ENCODE data around the gene SH3PXD2A.
A peak's percentile ranks its signal among the peaks of the same experiment; 100 is the strongest.
"Not testable (repeated sequence)": the region's sequence is repeated elsewhere in the genome, so short reads cannot be mapped to it uniquely, and the experiment has no call there.

SH3PXD2A gene

DNA sequence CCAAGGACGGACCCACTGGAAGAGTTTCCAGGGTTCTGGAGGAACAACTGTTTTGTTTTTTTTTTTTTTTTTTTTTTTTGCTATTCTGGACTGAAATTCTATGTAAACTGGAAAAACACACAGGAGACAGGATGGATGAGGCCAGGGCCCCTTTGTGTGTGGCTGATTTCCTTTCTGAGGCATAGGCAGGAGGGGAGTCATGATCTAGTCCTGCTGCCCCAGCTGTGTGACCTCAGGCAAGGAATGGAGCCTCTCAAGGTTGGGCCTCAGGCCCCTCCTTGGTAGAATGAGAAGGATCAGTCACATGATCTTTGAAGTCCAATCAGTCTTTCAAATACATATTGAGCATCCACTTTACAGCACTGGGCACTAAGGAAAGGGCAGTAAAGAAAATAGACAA is 87.6 kb downstream of the SH3PXD2A start:
- no peak for DNase-seq (ENCODE audit: low read depth in 2 of 2)

- DNase-seq (ENCODE audit: low read depth in 2 of 2) = no peak
These were observed 88.4 kb downstream of the SH3PXD2A start for GRCh38 chr10:103766751-103767505.

DNA sequence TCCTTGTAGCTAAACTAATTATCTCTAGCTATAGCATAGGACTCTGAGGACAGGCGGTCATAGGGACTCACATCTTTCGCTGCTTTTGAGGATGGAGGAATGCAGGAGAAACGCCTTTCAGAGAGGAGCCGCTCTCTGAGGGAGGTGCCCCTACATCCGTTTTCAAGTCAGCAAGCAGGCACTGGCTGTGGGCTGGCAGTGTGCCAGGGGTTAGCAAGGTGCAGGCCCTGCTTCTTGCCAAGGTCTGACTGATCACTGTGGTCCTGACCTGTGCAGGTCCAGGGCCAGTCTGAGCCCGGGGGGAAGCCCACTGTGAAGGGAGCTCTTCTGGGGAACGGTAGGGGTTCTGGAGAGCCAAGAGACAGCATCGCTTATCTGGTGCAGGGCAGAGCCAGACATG is 89.4 kb downstream of the SH3PXD2A start:
- peak; percentile 47 to 49 for DNase-seq (ENCODE audit: low read depth in 2 of 2)

DNA sequence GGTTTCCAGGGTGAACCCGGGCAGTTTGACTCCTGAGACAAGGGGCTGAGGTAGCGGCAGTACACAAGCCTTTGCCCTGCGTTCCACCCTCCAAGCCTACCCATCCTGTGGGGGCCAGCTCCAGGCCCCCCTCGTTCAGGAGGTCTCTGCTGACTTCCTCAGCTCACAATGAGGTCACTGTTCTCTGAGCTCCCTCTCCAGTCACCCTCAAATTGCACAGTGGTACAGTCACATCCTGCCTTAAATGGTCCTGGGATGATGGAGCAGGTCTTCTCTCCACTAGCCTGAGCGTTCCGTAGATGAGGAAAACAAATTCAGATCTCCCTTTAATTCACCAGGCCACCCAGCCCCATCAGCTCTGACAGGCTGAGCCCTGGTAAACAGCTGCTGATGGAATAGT is 90.2 kb downstream of the SH3PXD2A start:
- DNase-seq (ENCODE audit: low read depth in 2 of 2) = no peak

DNA sequence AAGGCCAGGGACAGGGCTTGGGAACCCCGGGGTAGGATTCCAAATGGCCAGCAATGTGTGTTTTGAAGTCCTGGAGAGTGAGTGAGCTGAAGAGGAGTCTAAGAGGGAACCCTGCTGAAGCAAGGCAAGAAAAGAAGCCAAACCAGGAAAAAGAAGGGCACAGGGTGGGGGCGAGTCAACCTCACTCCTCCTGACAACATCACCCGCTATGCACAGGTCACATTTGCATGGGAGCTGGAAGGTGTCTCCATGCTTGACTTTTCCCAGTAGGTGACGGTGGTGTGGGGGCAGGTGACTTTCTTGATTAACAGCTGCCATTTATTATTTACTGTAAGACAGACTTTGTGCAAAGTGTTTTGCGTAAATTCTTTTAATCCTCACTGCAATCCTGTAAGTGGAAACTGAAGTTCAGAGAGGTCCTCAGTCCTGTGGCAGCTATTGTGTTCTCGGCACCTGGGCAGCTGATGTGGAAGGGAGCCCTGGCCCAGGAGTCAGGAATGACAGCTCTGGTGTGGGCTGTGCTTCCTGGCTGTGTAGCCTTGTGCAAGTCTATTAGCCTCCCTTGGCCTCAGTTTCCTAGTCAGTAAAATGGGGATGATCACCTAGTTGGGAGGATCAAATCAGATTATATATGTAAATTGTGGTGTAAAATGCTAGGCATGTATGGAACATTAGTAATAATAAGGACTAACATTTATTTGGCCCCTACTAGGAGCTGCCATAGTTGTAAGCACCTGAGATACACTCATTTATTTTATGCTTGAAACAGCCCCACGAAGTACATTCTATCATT is 90.9 kb downstream of the SH3PXD2A start:
- DNase-seq (ENCODE audit: low read depth in 2 of 2) = no peak

DNA sequence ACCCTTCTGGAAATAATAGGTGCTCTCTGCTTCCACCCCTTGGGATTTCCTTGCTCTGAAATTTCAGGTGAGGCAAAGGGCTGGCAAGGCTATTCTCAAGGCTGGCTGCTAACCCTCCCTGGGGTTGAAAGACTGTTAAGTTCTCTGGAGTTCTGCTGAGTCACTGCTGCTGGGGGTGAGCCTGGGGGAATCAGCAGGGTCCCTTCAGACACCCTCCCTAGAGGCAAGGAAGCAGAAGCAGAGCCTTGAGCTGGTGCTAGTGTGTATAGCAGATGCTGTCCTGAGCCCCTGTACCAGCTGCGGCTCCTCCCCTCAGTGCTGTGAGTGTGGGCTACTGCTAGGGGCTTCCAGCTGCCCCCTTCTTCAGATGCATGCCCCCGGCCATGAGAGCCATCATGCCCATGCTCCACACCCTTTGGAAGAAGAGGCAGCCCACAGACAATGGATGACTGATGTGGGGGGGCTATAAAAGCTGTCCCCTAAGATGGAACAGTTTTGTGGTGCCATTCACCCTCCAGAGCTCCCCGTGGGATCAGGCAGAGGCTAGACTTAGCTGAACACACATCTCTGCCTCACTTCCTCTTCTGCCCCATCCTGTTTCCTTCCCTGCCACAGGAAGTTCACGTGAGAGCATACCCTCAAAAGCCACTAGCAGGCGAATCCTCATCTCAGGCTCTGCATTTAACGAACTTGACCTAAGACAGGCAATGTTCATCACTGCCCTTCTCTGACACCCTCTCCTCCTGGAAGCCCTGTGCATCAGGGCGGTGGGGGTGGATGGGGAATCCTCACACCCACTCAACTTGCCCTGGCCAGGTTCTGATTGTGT is 91.8 kb downstream of the SH3PXD2A start:
- no peak for DNase-seq (ENCODE audit: low read depth in 2 of 2)

DNA sequence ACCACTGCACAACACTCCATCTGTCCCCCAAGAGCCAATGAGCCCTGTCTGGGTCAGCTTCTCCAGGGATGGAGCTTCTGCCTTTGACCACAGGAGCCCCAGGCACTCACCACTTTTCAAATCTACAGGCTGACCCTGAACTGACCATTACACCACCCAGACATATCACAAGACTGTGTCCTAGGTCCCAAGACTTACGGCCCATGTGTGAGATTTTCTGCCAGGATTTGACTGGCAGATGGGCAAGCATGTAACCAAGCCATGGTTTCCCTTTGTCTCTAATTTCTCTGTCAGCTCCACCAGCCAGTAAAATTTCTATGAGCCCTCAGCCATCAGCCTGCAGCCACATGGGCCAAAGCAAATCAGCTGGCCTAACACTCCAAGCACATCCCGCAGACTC is 92.5 kb downstream of the SH3PXD2A start:
- no peak for DNase-seq (ENCODE audit: low read depth in 2 of 2)

DNA sequence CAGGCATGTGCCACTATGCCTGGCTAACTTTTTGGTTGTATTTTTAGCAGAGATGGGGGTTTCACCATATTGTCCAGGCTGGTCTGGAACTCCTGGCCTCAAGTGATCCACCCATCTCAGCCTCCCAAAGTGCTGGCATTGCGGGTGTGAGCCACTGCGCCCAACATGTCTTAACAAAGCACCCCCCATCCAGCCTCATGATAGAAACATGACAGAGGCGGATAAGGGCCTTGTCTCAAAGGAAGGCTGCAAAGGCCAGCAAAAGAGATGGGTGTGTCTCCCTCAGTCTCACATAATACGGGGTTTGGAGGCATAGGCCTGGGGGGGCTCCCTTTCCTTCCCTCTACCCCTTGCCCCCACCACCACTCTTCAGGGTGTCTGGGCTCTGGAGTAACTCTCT is 93.2 kb downstream of the SH3PXD2A start:
- no peak for DNase-seq (ENCODE audit: low read depth in 2 of 2)

GRCh38 chr10:103761075-103761920 is 94.1 kb downstream of the SH3PXD2A start:
- no peak for DNase-seq (ENCODE audit: low read depth in 2 of 2)

DNA sequence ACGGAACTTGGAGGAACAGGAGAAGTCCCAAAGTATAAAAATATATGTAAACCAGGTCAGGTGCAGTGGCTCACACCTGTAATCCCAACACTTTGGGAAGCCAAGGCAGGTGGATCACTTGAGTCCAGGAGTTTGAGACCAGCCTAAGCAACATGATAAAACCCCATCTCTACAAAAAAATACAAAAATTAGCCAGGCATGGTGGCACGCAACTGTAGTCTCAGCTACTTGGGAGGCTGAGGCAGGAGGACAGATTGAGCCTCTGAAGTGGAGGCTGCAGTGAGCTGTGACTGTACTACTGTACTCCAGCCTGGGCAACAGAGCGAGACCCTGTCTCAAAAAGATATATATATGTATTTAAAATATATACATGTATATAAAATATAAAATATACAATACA is 95.1 kb downstream of the SH3PXD2A start:
- not testable (repeated sequence) for DNase-seq (ENCODE audit: low read depth in 2 of 2)

DNA sequence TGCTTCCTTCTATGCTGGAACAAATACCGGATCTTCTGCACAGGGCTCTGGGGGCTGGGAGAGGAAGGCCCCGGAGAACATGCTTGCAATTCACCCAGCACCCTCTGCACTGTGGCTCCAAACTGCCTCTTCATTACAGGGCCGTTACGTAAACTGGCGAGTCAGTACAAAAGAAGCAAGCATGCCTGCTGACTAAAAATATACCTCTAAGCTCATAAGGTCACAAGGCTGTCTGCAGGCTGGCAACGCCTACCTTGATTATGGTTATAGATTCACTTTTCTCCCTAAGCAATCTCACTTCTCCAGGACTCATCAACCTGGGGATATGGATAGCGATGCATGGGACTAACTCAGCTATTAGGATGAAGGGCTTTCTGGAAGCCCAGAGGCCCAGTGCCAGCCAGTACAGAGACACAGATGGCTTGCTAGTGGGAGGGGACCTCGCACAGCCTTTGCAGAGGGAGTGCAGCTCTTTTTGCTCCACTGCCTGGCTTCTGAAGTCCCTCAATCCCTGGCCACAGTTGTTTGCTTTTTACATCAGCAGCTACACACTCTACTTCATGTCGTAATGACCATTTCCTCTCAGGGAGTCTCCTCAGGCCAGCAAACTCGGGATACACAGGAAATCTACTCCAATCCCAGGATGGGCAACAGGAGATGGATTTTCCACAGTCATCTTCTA is 96.1 kb downstream of the SH3PXD2A start:
- DNase-seq (ENCODE audit: low read depth in 2 of 2) = no peak

- DNase-seq (ENCODE audit: low read depth in 2 of 2) = no peak
These were observed 97.1 kb downstream of the SH3PXD2A start for GRCh38 chr10:103758294-103758681.

DNA sequence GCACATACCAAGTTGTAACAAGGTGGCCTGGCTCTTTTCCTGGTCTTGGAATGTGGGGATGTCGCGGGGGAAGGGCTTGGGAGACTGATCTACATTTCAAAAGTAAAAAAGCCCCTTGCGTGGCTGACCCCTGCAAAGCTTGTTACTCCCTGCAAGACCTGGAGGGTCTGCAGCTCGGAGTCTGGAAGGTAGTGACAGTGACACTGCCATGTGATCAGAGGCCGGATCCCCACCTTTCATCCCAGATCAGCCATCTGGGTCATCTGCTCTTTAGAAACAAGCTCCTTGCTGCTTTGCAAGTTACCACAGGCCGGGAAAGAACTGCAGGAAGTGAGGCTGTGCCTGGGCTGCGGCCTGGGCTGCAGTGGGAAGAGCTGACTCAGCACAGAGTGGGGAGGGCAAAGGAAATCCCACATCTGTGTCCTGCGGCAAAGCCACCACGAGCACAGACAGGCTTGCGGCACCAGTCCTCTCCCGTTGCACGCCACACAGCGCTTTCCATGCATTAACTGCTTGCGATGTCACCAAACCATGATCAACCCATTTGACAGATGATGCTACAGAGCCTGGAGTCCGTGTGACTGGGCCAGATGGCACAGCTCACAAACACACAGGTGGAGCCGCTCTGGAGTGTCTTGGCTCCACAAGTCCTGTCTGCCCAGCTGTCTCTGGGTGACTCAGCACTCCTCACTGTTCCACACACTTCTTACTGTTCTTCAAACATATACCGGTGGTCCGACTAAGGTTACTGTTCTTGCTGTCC is 97.7 kb downstream of the SH3PXD2A start:
- DNase-seq (ENCODE audit: low read depth in 2 of 2) = peak in 1 of 2 donors; percentile 59

DNA sequence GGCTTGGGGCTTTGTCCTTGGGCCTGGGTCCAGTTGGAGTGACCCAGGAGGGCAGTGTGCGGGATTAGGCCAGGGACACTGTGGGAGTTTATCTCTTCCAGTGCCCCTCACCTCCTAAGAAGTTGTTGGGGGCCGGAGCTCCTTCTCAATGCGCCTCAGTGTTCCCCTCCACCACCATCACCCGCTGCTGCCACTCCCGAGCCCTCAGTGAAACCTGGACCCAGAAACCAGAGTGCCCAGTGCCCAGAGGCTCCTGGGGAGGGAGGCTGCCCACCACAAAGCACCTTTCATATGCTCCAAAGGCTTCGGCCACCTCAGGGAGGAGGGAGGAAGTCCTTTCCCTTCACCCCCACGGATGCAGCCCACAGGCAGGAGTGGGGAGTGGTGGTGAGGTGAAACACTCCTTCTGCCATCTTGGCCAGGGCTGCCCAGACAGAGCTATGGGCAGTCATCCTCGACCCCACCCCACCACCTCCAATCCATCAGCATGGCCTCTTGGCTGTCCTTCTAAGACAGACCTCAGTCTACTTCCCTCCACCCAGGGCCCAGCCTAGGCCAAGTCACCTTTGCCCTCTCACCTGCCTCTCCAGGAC is 99.0 kb downstream of the SH3PXD2A start:
- no peak for DNase-seq (ENCODE audit: low read depth in 2 of 2)

DNA sequence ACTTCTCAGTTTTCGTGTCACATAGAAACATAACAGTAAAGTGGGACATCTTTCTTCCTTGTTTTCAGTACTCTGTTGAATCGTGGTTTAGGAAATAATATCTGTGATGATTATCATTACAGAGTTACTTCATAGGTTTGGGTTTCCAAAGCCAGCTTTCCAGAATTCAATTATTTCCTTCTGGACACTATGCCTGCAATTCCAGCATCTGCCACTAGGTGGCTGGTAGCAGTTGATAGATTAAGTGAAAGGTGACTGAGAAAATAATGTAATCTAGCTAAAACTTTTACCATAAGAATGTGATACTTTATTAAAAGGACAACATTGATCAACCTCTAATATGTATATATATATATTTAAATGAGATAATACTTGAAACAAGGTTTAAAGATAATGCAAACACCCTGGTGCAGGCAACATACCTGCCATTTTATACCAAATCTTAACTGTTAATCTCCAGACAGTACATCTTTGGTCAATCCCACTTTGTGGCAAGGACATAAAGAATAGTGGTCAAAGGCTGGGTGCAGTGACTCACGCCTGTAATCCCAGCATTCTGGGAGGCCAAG is 102.6 kb downstream of the SH3PXD2A start:
- DNase-seq (ENCODE audit: low read depth in 2 of 2) = peak in 1 of 2 donors; percentile 50

GRCh38 chr10:103751667-103752290 is 103.6 kb downstream of the SH3PXD2A start:
- no peak for DNase-seq (ENCODE audit: low read depth in 2 of 2)

DNA sequence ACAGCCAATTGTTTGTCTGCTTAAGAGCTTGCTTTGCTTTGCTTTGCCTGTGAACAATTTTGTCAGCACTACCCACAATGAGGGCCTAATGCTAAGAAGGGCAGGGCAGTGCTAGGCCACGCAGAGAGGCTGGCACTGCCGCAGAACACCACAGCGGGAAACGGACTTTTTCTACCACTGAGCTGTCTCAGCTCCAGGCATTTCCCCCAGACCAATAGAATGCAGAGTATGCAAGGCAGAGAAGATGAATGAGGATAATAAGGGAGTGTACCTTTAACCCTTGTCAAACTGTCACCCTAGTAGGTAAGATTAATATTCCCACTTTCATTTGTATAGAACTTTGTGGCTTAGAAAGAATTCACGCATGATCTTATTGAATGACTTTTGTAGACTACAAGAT is 104.5 kb downstream of the SH3PXD2A start:
- no peak for DNase-seq (ENCODE audit: low read depth in 2 of 2)

- DNase-seq (ENCODE audit: low read depth in 2 of 2) = no peak
These were observed 105.6 kb downstream of the SH3PXD2A start for GRCh38 chr10:103749779-103750178.

DNA sequence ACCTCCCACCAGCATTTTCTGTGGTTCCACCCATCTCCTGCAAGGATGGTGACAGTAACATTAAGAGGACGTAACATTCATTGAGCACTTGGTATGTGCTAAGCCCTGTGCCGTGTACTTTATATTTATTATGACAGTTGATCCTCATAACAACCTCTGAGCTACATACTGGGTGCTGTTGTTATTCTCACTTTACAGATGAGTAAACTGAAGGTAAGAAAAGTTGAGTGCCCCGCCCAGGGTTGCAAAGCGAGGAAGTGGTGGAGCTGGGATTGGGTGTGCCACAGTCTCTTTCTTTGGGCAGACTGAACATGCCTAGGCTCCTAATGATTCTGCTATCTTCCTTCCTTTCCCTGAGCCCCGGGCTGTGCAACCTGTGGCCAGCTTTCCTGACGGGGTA is 107.4 kb downstream of the SH3PXD2A start:
- DNase-seq (ENCODE audit: low read depth in 2 of 2) = no peak

Data from activated CD4-positive, alpha-beta T cell treated with anti-CD3 and anti-CD28 coated beads for 24 hours (primary cell).